ENCODE results near the gene POLR2E. TPM values are rescaled to one million over a fixed set of nuclear protein-coding genes. Genes with fewer than 3 reads are reported as not detected.
A peak's percentile ranks its signal among the peaks of the same experiment; 100 is the strongest.

POLR2E gene
- total and polyA plus RNA-seq, 9 of the 15 experiments (the other 6 are each of a cell fraction or from before 2014, with no cell fraction given): 3.4 to 413 (median 244) TPM

GRCh38 chr19:1129535-1129934 lies 34.4 kb upstream of the POLR2E start:
- Histone ChIP-seq H2AFZ (ENCODE audit: low read depth, low read length) (no peak overlapping the region), H3K9ac (ENCODE audit: insufficient read depth in 1 of 2, low read depth in 2 of 2, low read length in 2 of 2) (peak overlapping the region in 1 of 2 experiments; percentile 37; a peak in 1 of 4 replicates), H3K79me2 (ENCODE audit: control insufficient read depth, insufficient read depth, low read length) (peaks cover 16% of the 10 kb centered on the region; the same call in 2 of the 3 replicates), H3K27me3 (ENCODE audit: control insufficient read depth in 2 of 2, insufficient read depth in 2 of 2, low read length in 2 of 2) (no peaks in the 10 kb centered on the region), H3K36me3 (ENCODE audit: control insufficient read depth, insufficient read depth, low read length) (peaks cover 31% of the 10 kb centered on the region; the same call in 2 of the 3 replicates), H3K27ac (ENCODE audit: extremely low read depth, low read depth, low read length) (no peak overlapping the region), H4K20me1 (replicated peaks; ENCODE audit: control insufficient read depth, insufficient read depth, low read length) (no peaks in the 10 kb centered on the region; the same call in 1 of the 2 replicates), H3K4me3 (no peak overlapping the region), H3K4me1 (replicated peaks in 1 of 2; ENCODE audit: control insufficient read depth in 2 of 2, insufficient read depth in 2 of 2, low read length in 2 of 2) (peaks cover 8 to 79% of the 10 kb centered on the region in 2 experiments), H3K9me1 (ENCODE audit: control insufficient read depth, insufficient read depth, low read length) (peaks cover 3% of the 10 kb centered on the region), H3K9me3 (replicated peaks; ENCODE audit: control insufficient read depth, insufficient read depth, low read depth, low read length) (no peaks in the 10 kb centered on the region), H3K4me2 (ENCODE audit: insufficient read depth, low read length) (no peak overlapping the region)
- intact Hi-C loops (cut with micrococcal nuclease) (no loop called here), in situ Hi-C loops (cut with MboI) (no loop called here)
- no TSS peak for BruUV-seq (replicated peaks)
- DNase-seq (ENCODE audit: extremely low read depth in 1 of 4, low spot score in 3 of 4) (no peak), FAIRE-seq (no peak), ATAC-seq (no peak)
- no peak for TF ChIP-seq NR1H2 (CRISPR knock-in tag; IDR thresholded peaks at IDR 0.05)
- TF ChIP-seq SMAD4 (CRISPR knock-in tag; conservative IDR thresholded peaks at IDR 0.05): no peak
- no peak for TF ChIP-seq E2F6 (IDR thresholded peaks at IDR 0.05; ENCODE audit: borderline replicate concordance in 1 of 2, extremely low read depth in 1 of 2, insufficient read depth in 1 of 2, insufficient read length in 1 of 2, low read depth in 1 of 2, low read length in 1 of 2, poor library complexity in 1 of 2, severe bottlenecking in 1 of 2)
- TF ChIP-seq ZNF655 (CRISPR knock-in tag; IDR thresholded peaks at IDR 0.05): no peak
- no peak for TF ChIP-seq ZNF408 (CRISPR knock-in tag; IDR thresholded peaks at IDR 0.05; ENCODE audit: low read depth)
- TF ChIP-seq EHMT2 (IDR thresholded peaks at IDR 0.05): no peak
- TF ChIP-seq ZNF644 (tag; IDR thresholded peaks at IDR 0.05; ENCODE audit: low read depth): no peak
- TF ChIP-seq ZNF551 (CRISPR knock-in tag; IDR thresholded peaks at IDR 0.05): no peak
- no peak for TF ChIP-seq KAT8 (IDR thresholded peaks at IDR 0.05; ENCODE audit: low read depth)
- TF ChIP-seq ZNF764 (CRISPR knock-in tag; IDR thresholded peaks at IDR 0.05; ENCODE audit: low read depth): no peak
- no peak for TF ChIP-seq FOXA1 (IDR thresholded peaks at IDR 0.05; ENCODE audit: borderline replicate concordance)
- TF ChIP-seq CEBPB (tag; IDR thresholded peaks at IDR 0.05): no peak
- no peak for TF ChIP-seq ZNF407 (IDR thresholded peaks at IDR 0.05; ENCODE audit: low read depth)
- WGBS (ENCODE audit: insufficient coverage, low coverage, missing lambda C conversion rate): 90% methylated on average over 15 of the region's 18 CpGs
- ChIA-PET POLR2A (interaction anchor here (0.7 to 0.8 kb wide), 2 partner anchors 39 to 62 kb away, joined by 3 read pairs; no protein-coding TSS in a partner anchor), CTCF (ENCODE audit: low intra/inter-chr PET ratio) (no interaction called here)

All from K562 (cell line).